AG09309 (cell line): ENCODE results near the gene NTRK3.

Experiments
- DNase-seq: peaks from one replicate; pipeline ENCODE4 v3.0.0-alpha.2; 2010; ENCODE audit warnings: low read depth
- H3K4me3 ChIP-seq: 2 replicates; pipeline ENCODE4 v1.5.1; 2011; ENCODE audit warnings: mild to moderate bottlenecking, low read depth, low read length, moderate library complexity; ENCODE audit not compliant: control insufficient read depth
- TF ChIP-seq, protein P1 (sequence below): IDR thresholded peaks from 2 replicates; pipeline ENCODE4 v1.5.1; 2011; ENCODE audit warnings: mild to moderate bottlenecking, low read depth, low read length, inconsistent platforms; ENCODE audit not compliant: insufficient read depth, control insufficient read depth; ENCODE audit errors: missing control alignments

Gene NTRK3

DNA sequence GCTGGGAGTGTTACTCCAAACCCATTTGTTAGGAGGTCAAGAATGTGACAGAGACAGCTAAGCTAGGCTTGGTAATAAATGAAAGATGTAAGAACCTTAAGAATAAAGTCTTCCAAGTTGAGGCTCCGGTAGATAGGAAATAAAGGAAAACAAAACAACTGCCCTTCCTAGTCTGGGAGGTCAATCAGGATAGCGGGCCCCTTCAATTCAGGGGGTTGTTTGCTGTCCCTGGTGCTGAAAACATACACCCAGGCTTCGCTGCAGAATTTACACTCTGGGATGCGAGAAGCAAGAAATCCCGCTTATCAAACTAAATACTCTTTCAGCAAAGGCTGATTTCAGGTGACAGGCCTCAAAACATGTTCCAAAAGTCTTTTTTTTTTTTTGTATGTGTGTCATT, 393.4 kb downstream of the NTRK3 start:
- TF ChIP-seq, protein P1, sequence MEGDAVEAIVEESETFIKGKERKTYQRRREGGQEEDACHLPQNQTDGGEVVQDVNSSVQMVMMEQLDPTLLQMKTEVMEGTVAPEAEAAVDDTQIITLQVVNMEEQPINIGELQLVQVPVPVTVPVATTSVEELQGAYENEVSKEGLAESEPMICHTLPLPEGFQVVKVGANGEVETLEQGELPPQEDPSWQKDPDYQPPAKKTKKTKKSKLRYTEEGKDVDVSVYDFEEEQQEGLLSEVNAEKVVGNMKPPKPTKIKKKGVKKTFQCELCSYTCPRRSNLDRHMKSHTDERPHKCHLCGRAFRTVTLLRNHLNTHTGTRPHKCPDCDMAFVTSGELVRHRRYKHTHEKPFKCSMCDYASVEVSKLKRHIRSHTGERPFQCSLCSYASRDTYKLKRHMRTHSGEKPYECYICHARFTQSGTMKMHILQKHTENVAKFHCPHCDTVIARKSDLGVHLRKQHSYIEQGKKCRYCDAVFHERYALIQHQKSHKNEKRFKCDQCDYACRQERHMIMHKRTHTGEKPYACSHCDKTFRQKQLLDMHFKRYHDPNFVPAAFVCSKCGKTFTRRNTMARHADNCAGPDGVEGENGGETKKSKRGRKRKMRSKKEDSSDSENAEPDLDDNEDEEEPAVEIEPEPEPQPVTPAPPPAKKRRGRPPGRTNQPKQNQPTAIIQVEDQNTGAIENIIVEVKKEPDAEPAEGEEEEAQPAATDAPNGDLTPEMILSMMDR = no peak
- DNase-seq = no peak
- no peak overlapping the region for H3K4me3 ChIP-seq

DNA sequence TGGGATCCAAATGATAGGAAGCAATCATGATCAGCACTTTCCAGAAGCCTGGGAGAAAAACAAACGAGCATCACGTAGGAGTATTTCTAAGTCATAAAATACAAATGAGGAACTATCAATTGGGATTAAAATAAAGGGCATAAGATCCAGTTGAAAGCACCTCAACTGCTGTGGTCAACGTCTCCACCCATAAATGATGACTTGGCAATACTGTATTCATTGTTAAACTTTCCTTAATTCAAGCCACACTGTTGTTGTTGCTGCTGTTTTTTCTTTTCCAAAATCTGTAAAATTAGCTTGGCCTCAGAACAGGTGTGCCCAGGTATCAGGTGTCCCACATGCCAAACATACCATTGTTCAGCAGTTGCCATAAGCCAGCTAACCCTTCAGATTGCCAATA, 395.8 kb downstream of the NTRK3 start:
- no peak for DNase-seq
- TF ChIP-seq, protein P1 = no peak
- no peak overlapping the region for H3K4me3 ChIP-seq

DNA sequence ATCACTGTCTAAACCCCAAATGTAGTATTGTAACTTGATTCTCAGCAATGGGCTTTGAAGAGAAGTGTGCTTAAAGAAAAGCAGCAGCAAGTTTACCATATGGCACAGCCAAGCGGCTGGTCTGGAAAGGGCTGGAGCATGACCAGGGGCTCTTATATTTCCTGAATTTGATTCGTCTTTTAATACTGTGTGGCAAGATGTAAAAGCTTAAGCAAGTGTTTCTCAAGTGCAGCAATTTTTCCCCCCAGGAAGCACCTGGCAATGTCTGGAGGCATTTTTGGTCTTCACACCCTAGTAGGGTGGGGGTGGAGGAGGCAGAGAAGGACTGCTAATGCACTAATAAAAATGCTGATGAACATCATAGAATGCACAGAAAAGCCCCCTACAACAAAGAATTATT, 397.9 kb downstream of the NTRK3 start:
- TF ChIP-seq, protein P1 = no peak
- no peak for DNase-seq

DNA sequence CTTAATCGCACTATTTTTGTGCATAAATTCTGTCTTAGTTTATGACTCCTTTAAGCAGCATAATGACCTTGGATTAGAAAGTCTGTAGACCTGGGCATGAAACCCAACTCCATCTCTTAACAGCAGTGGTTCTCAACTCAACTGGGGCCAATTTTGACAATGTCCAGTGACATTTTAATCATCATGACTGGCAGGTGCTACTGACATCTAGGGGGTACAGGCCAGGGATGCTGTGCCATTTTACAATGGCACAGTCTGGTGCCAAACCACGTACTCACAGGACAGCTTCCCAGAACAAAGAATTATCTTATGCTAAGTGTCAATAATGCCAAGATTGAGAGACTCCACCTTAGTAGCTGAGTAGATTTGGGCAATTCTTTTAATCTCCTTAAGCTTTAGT, 405.0 kb downstream of the NTRK3 start:
- TF ChIP-seq, protein P1 = no peak

More for the DNA sequence above, 397.9 kb downstream of the NTRK3 start:
- no peak overlapping the region for H3K4me3 ChIP-seq

DNA sequence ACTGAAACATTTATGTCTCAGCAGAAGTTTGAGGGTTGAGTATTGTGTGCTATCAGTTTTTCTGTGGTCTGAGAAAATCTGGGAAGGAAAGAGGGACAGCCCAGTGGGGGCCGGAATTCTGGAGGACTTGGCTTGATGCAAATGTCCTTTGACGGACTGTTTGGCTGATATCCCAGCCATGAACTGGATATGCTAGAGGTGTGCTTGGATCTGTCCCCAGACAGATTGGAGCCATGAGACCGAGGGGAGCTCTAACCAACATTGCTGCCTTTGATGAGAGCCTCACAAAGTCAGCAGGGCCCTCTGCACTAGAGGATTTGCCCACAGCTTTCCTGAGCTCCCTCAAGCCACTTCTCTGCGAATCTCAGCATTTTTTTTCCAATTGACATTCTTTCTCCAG, 405.6 kb downstream of the NTRK3 start:
- TF ChIP-seq, protein P1 = no peak
- DNase-seq = no peak
- no peak overlapping the region for H3K4me3 ChIP-seq

More for the DNA sequence above, 405.0 kb downstream of the NTRK3 start:
- H3K4me3 ChIP-seq = no peak overlapping the region
- no peak for DNase-seq

DNA sequence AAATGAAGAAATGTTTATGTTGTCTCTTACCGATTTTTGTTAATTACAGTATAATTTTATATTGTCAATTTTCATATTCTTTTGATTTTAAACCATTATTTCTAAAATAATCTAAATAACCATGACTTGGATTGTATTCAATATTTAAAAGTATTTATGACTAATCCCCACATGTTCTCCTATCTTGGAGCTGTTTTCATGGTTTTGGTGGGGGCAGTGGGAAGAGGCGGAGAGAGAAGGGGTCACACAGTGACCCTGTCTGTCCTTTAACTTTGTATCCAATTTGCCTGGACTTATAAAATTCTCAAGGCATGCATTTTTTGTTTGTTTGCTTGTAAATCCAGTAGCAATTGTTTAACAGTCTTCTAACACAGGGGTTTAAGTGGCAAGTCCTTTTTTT, 407.4 kb downstream of the NTRK3 start:
- no peak for DNase-seq
- TF ChIP-seq, protein P1 = no peak
- no peak overlapping the region for H3K4me3 ChIP-seq

DNA sequence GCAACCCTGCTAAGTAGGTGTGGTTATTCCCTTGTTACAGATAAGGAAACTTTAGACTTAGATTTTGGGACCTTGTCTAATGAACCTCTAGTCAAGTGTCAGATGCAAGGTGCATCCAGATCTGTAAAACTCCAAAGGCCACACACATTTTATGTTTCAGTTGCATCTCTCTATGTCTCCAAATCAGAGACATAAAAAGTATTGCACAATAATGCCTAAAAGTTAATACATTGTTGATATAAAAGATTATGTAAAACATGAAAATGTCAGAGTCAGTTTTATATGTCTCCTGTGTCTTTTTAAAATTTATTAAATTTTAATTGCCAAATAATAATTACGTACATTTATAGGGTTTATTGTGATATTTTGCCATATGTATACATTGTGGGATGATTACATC, 408.5 kb downstream of the NTRK3 start:
- H3K4me3 ChIP-seq = no peak overlapping the region
- TF ChIP-seq, protein P1 = no peak
- no peak for DNase-seq
